Fibroblast of the aortic adventitia (primary cell): ENCODE results near the gene HOXB3. TPM values are rescaled to one million over a fixed set of nuclear protein-coding genes. Genes with fewer than 3 reads are reported as not detected.
A peak's percentile ranks its signal among the peaks of the same experiment; 100 is the strongest.

Experiments
- DNase-seq: peaks from one replicate; pipeline ENCODE4 v3.0.0-alpha.2; 2010; ENCODE audit warnings: low read depth
- H3K4me3 ChIP-seq: 2 replicates; pipeline ENCODE4 v1.5.1; 2011; ENCODE audit warnings: low read depth, mild to moderate bottlenecking, control low read depth, low read length, moderate library complexity
- total RNA-seq: library from RNA; depleted of rRNA; stranded (reverse); fragments of >200 nt; gene quantifications from 2 replicates; pipeline ENCODE4 v1.2.3, GENCODE V29; 2012; ENCODE audit warnings: low replicate concordance
- TF ChIP-seq, protein P1 (sequence below): IDR thresholded peaks from 2 replicates; pipeline ENCODE4 v1.5.1; 2011; ENCODE audit warnings: mild to moderate bottlenecking, low read length, control low read depth, inconsistent platforms; ENCODE audit not compliant: insufficient read depth

The HOXB3 gene
- total RNA-seq: 9.7 and 14.2 TPM in 2 replicates

DNA sequence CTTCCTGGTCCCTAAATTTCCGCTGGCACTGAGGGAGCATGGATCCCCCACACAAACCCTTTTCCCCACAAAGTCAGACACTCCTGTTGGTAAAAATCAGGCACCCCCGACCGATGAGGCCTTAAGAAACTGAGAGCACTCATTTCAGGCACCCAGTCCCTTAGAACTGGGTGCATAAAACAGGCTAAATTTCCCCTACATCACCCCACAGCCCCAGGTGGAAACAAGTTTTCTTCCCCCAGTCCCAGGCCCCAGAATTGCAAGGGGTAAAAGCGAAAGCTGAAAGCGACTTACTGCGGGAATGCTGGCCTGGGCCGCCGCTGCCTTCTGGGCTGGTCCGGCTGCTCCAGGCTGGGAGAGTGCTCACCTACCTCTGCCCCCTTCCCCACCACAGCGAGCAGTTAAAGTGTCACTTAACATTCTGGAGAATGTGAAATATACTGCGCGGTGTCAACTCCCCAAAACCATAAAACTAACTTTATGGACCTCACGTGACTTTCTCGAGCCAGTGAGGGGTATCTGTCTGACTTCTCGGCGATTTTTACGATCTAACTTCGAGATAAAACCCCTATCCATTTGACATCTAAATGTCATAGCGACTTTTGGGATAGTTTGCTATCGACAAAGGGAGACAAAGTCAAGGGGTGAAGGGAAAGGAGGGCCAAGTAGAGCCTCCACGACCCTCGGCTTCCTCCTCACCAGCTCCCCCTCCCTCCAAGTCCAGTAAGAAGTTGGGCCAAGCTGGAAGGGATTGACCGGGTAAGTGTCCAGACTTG lies at the start of gene HOXB3:
Gene HOXB3, minus strand, starts transcription at position 411 of the 776 bp plus-strand sequence. CDS start 37,767 bp downstream, outside the sequence.
- H3K4me3 ChIP-seq: peak within 1 kb of the TSS; percentile 5
- TF ChIP-seq, protein P1, sequence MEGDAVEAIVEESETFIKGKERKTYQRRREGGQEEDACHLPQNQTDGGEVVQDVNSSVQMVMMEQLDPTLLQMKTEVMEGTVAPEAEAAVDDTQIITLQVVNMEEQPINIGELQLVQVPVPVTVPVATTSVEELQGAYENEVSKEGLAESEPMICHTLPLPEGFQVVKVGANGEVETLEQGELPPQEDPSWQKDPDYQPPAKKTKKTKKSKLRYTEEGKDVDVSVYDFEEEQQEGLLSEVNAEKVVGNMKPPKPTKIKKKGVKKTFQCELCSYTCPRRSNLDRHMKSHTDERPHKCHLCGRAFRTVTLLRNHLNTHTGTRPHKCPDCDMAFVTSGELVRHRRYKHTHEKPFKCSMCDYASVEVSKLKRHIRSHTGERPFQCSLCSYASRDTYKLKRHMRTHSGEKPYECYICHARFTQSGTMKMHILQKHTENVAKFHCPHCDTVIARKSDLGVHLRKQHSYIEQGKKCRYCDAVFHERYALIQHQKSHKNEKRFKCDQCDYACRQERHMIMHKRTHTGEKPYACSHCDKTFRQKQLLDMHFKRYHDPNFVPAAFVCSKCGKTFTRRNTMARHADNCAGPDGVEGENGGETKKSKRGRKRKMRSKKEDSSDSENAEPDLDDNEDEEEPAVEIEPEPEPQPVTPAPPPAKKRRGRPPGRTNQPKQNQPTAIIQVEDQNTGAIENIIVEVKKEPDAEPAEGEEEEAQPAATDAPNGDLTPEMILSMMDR: no peak
- DNase-seq: no peak

DNA sequence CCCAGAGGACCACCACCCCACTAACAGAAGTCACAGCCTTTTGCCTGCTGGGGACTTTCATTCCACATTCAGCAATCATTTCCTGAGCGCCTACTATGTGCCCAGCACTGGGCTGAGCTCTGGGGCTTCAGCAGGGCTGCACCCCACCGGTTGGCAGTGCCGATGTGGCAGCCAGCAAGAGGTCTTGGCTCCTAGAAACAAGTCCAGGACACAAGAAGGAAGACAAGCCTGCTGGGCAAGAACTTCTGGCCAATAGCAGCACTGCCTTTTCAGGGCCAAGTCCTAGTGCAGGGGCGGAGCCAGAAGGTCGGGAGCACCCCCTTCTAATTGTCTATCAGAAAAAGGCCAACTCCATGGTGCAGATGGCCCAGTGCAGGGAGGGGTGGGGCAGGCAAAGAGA lies 49.1 kb upstream of the HOXB3 start:
- TF ChIP-seq, protein P1: no peak
- no peak overlapping the region for H3K4me3 ChIP-seq
- DNase-seq: no peak

DNA sequence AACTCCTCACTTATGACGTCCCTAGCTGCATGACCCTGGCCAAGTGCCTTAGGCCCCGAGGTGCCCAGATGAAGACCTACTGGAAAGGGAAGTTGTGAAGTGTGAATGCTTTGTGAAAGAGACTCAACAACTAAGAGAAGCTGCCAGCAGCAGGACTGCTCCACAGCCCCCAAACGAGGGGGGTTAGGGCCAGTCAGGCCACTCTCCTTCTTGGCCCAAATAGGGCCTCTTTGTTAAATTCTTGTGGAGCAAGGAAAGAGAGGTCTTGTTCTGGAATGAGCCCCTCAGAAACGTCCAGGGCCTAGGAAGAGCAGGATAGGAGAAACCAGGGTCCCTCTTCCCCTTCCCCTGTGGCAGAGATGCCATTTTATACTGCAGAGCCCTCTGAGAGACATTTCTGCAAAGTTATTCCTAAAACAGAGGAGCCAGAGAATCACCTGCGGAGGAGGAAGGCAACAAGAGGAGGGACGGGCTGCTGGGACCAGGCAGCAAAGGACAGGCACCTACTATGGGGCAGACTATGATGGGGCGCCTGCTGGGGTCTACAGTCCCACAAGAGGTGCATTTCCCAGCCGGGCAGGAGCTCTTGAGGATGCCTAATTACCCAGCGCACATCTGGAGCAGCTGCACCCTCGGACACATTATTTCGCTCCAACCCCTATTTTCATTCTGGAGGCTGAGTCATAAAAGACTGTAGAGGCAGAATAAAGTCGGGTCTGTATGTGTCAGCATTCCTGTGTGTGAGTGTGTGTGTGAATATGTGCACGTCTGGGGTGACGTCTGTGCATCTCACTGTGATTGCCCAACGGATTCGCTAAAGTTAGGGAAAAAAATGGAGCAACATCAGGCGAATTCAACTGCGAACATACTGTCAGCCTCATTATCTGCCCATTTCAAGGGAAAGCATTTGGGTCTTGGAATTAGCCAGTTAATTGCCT lies 47.6 kb upstream of the HOXB3 start:
- TF ChIP-seq, protein P1: no peak
- H3K4me3 ChIP-seq: no peak overlapping the region
- peak; percentile 77 for DNase-seq

DNA sequence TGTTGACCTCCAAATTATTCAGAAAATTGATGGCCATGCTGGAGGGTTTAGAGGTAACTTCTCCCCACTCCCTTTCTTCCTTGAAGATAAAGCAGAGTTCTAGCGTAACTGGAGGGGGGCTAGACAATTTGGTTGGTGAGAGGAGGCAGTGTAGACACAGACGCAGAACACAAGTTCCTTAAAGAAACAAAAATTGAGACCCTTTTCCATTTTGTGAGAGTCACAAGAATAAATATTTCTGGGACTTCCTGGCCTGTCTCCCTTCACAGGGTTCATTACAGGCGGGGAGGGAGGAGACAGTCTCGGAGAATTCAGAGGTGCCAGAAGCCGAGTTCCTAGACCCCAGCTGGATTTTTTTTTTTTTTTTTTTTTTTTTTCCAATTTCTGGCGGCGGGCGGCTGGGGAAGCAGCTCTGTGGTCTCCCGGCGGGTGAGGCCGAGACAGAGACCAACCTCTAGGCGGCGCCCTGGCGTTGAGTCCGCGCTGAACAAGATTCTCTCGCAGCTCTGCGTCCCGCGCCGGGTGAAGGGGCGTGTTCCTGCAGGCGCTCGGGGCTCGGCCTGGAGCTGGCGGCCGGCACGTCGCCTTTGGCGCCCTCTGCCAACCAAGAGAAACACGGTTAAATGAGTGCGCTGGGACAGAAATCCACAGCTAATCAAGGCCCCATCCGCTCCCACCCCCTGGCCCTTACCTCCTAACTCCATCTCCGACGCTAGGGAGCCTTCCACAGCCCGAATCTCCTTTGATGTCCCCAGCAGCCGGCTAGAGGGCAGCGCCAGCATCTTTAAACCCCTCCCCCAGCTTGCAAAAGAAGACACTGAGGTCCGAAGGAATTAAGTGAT lies 46.4 kb upstream of the HOXB3 start:
- H3K4me3 ChIP-seq: no peak overlapping the region
- DNase-seq: peak; percentile 51
- TF ChIP-seq, protein P1: peak; percentile 65

DNA sequence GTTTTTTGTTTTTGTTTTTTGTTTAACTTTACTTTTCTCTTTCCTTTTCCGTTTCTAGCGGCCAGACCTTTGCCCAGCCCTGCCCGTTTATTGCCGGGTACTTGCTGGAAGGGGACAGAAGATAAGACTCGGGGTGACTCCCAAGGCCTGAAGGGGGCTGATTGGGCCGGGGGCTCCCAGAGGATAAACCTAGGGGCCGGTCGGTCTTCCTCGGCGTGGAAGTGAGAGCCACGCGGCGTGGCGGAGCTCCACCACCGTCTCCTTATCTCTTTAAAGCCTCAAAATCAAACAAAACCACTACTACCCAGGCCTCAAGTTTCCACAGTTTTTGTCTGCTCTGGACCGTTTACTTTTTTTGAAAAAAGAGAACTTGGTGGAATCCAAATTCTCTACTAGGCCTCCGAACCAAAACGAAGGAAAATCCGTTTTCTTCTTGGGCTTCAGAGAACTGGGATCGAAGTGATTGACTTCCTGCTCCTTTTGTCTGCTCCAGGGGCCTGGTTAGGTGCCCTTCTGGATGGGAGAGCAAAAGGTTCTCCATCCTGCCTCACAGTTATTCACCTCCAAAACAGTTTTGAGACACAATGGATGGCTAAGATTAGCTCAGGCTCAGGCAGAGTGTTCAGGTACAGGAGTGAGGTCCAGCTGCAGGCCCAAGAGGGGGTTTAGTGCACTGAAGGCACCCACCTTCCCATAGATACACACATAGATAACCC lies 44.6 kb upstream of the HOXB3 start:
- no peak for DNase-seq
- no peak overlapping the region for H3K4me3 ChIP-seq
- TF ChIP-seq, protein P1: no peak
